Erythroblast (primary cell): ENCODE data around the gene PLCXD3.

Source experiments
- GATA1 ChIP-seq: IDR thresholded peaks from 2 replicates; pipeline ENCODE4 v1.6.1; 2011; ENCODE audit warnings: low read depth, mild to moderate bottlenecking, control low read depth, low read length, moderate library complexity
- POLR2A ChIP-seq: IDR thresholded peaks from 2 replicates; pipeline ENCODE4 v1.6.1; 2011; ENCODE audit warnings: mild to moderate bottlenecking, low read length

- no peak for TF ChIP-seq POLR2A
- no peak for TF ChIP-seq GATA1
Observed at GRCh38 chr5:41290810-41291209, 219.6 kb downstream of the PLCXD3 start.
